Measurements from ENCODE around the gene CPLX3. TPM values are rescaled to one million over a fixed set of nuclear protein-coding genes. Genes with fewer than 3 reads are reported as not detected.
"Not testable (repeated sequence)": the region's sequence is repeated elsewhere in the genome, so short reads cannot be mapped to it uniquely, and the experiment has no call there.

CPLX3 gene, protein sequence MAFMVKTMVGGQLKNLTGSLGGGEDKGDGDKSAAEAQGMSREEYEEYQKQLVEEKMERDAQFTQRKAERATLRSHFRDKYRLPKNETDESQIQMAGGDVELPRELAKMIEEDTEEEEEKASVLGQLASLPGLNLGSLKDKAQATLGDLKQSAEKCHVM
- polyA plus RNA-seq (ENCODE audit: insufficient read length in 4 of 4) = not detected

DNA sequence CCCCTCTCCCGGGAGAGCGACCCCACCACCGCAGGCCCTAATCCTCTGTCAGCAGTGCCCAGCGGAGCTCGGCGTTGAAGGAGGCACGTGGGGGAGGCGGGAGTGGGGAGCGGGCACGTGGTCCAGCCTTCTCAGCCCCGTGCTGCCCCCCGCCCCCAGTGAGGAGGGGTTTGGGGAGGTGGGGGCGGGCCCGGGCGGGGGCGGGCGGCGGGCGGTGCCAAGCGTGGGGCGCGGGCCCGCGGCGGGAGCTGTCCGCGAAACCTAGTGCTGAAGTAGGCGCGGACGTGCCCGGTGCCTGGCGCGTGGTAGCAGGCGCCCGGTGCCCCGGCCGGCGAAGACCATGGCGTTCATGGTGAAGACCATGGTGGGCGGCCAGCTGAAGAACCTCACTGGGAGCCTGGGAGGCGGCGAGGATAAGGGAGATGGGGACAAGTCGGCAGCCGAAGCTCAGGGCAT lies at the start of gene CPLX3:
CPLX3 (plus strand) TSS at position 264 of the 456 bp plus-strand sequence; CDS start at position 341, 77 bp downstream.
- no peak for DNase-seq (ENCODE audit: low read depth in 4 of 4, low spot score in 3 of 4)

DNA sequence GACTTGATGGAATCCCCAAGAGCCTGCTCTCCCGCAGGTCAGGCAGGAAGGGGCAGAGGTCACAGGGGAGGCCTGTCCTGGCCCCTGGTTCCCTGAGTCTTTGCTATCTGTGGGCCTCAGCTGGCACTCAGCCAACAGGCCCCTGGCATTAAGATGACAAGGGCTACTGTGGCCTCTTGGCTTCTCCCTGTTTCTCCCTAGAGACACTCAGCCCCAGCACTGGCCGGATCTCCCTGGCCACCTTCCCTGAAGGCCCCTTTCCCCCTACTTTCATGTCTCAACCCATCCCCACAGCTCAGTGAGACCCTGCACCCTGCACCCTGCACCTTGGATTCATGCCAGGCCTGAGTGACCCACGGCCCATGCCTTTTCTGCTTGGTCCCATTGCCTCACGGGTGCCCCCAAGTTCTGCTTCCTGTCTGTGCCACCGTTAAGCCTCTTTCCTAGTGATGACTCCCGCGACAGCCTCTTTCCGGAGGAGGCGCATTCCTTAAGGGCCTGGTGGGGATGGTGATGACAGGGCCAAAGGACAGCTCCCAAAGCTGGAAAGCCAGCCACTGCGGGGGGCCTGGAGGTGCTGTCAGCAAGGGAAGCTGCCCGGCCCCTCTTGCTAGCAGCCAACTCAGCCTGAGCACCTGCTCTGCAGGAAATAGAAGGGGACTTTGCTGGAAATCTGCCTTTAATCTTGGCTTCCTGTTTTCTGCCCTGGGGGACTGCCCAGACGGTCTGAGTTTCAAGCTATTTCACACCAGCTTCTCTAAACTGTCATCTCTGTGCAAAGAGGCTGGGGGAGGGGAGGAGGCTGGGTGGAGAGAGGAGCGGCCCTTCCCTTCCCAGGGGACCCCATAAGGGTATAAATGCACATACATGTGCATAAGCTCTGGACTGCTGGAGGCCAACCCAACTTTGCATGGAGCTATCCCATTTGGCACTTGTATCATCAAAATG lies 49.3 kb upstream of the CPLX3 start:
- no peak for DNase-seq (ENCODE audit: low read depth in 4 of 4, low spot score in 3 of 4)

DNA sequence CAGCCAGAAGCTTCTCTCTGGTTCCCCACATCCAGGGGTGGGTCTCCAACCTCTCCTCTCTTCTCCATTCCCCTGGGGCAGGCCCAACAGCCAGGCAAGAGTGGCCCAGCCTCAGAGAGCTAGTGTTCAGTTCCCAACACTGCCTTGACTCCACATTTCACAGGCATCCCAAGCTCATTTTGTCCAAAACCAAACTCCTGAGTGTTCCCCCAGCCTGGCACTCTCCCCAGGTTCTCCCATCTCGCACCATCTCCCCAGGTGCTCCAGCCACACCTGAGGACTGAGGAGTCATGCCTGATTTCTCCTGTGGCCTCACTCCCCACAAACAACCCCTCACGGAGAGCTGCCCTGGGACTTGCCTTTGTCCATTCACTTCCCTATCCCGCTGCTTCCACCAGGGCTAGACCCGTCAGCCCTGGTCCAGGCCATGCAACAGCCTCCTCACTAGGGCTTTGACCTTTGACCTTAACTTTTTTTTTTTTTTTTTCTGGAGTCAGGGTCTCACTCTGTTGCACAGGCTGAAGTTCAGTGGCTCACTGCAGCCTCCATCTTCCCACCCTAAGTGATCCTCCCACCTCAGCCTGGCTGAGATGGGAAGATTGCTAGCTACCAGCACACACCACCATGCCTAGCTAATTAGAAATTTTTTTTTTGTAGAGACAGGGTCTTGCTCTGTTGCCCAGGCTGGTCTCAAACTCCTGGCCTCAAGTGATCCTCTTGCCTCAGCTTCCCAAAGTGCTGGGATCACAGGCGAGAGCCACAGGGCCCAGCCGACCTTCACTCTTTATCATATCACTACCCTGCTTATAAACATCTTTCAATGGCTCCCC lies 48.4 kb upstream of the CPLX3 start:
- DNase-seq (ENCODE audit: low read depth in 4 of 4, low spot score in 3 of 4) = no peak

DNA sequence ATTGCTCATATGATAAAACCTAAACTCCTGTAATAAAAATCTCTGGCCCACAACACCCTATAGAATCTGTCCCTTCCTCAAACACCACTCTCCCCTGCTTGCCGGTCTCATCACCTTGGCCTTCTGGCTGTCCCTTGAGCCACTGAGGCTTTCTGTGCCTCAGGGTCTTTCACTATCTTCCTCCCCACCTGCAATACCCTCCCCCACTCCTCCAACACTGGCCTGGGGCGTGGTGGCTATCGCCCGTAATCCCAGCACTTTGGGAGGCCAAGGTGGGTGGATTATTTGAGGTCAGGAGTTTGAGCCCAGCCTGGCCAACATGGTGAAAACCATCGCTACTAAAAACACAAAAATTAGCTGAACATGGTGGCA lies 47.8 kb upstream of the CPLX3 start:
- no peak for DNase-seq (ENCODE audit: low read depth in 4 of 4, low spot score in 3 of 4)

DNA sequence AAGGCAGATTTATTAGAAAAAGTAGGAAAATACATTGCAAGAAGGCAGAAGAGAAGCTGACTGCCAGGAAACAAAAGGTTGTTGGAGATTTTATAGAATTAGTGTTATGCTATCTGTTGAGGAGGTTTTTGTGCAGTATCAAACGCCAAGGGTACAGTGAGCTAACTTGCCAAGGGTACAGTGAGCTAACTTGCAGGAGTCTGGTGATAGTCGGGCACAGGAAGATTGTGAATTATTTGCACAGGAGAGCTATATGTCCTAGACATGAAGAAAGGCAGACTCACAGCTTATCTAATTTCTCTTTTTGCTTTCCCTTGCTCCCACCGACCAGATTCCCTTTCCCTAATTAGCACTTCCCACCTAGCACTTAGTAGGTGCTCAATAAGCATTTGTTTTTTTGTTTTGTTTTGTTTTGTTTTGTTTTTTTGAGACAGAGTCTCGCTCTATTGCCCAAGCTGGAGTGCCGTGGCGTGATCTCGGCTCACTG lies 47.2 kb upstream of the CPLX3 start:
- DNase-seq (ENCODE audit: low read depth in 4 of 4, low spot score in 3 of 4) = no peak

DNA sequence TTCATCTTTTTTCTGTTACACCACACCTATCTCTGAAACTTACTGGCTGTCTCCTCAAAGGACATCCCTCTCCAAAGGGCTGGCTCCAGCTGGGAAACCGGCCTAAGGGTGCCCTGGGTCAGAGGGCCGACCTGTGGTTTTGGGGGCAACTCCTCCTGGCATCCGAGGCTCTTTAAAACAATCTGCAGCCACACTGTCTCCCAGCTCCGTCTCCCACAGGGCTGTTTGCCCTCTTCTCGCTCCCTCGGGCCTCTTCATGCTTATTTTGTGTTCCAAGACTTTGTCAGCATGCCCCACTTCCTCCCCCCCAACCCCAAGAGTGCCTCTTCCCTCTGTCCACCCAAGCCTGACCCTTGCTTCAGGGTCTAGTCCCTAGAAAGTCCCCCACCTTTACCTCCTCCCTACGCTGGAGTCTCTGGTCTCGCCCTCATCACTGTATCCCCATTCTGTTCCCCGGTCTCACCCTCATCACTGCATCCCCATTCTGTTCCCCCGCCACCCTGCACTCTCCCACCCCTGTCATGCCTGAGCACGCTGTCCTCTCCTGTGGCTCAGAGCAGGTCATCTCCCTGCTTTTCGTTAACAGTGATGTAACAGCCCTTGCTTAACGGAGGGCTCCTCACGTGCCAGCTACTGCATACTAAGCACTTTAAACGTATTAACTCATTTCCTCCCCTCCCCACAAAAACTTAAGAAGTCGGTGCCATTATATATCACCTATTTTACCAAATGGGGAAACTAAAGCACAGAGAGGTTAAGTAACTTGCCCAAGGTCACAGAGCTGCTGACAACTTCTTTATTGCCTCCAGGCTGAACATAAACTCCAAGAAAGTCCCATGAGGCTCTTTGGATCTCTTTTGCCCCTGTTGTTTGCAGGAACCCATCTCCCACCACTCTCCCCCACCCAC lies 45.6 kb upstream of the CPLX3 start:
- DNase-seq (ENCODE audit: low read depth in 4 of 4, low spot score in 3 of 4) = no peak

DNA sequence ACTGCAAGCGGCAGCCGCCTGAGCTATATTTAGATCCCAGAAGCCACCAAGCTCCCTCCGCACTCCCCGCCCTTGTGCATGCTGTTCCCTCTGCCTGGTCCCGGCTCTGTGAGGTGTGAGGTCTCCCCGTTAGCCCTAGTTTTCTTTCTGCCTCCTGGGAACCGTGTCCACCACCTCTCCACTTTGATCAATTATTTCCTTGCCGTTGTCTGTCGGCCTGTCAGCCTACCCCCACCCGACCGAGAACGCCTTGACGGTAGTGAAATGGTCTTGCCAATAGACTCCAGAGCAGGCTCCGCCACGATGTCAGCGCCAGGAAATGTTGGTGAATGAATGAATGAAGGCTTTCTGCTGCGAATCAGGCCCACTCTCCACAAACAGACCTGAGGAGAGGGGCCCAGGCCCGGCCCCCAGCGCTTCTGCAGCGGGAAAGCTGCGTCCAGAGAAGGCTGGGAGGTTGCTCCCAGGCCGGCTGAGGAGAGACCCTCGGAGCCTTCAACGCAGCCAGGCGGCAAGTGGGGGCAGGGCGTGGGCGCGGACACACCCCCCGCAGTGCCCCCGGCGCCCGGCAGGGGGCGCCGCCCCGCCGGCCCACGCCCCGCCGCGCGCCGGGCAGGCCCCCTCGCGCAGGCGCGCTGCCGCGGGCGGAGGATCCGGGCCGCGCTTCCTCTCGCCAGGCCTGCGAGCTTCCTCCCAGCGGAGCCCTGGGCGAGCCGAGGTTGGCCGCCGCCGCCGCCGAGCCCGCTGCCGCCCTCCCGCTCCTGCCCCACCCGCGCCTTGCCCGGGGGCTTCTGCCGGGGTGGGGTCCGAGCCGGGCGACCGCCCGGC lies 44.8 kb upstream of the CPLX3 start, which contains the start of gene CSK:
CSK (plus strand) TSS at position 650 of the 828 bp plus-strand sequence. CDS start 16,218 bp downstream, outside the sequence.
- peak in 3 of 4 donors; percentile 52 to 59 (median 54) for DNase-seq (ENCODE audit: low read depth in 4 of 4, low spot score in 3 of 4)

DNA sequence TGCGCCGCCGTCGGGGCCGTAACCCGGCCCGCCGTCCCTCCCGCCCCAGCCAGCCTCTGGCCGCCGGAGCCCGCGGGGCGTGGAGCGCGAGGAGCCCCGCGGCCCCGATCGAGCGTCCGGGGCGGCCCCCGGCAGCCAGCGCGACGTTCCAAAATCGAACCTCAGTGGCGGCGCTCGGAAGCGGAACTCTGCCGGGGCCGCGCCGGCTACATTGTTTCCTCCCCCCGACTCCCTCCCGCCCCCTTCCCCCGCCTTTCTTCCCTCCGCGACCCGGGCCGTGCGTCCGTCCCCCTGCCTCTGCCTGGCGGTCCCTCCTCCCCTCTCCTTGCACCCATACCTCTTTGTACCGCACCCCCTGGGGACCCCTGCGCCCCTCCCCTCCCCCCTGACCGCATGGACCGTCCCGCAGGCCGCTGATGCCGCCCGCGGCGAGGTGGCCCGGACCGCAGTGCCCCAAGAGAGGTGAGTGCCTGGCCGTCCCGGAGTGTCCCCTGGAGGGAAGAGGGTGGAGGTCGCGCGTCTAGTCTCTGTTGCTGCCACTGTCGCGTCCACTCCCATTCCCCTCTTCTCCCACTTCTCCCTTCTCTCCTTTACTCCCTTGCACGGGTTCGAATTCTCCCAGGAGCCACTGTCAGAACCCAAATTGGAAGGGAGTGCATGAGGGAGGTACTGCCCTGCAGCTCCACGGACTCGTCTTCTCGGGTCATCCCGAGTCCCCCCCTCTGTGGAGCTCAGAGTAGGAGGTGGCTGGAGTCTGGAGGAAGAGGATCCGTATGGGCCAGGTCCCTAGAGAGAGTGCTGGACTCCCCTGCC lies 44.0 kb upstream of the CPLX3 start:
- no peak for DNase-seq (ENCODE audit: low read depth in 4 of 4, low spot score in 3 of 4)

DNA sequence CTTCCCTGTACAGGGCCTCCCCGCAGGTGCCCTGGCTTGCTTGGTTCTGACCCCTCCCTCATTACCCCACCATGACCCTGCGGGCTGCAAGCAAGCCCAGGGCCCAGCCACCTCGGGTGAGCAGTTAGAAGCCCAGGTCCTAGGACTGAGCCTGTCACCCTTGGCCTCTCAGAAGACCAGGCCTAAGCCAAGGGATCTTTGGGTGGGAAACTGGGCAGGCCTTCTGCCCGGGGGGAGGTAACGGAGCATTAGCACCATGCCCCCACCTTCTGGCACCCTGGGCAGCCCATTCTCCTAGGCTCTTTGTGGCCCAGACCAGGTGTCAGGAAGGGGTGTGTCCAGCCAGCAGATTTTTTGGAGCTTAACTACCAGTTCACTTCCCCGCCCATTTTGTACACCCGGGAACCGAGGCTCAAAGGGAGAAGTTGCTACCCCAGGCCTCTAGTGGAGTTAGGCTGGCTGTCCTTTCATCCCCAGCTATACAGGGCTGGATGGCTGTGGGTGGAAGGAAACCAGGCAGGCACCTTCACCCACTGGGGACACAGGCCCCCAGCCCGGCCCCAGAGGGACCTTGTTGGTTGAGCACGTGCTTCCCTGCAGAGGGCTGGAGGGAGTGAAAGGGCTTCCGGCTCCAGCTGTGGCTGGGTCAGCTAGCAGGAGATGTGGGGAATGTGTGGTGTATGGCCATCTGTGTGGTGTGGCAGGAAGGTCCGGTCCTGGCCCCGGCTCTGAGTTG lies 43.2 kb upstream of the CPLX3 start:
- no peak for DNase-seq (ENCODE audit: low read depth in 4 of 4, low spot score in 3 of 4)

DNA sequence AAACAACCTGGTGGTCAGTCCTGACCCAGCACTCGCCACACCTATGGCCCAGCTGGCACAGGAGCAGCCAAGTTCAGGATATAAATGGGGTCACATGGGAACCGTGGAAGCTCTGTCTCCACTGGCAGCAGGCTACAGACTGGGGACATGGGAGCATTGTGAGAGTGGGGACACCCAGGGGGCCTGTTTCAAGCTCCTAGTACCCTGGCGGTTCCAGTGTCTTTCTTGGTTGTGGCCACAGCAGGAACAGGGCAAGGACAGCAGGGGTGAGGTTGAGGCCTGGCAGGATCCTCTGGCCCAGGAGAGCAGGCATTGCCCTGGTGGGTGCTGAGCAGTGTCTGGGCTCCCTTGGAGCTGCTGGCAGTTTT lies 42.6 kb upstream of the CPLX3 start:
- DNase-seq (ENCODE audit: low read depth in 4 of 4, low spot score in 3 of 4) = no peak

DNA sequence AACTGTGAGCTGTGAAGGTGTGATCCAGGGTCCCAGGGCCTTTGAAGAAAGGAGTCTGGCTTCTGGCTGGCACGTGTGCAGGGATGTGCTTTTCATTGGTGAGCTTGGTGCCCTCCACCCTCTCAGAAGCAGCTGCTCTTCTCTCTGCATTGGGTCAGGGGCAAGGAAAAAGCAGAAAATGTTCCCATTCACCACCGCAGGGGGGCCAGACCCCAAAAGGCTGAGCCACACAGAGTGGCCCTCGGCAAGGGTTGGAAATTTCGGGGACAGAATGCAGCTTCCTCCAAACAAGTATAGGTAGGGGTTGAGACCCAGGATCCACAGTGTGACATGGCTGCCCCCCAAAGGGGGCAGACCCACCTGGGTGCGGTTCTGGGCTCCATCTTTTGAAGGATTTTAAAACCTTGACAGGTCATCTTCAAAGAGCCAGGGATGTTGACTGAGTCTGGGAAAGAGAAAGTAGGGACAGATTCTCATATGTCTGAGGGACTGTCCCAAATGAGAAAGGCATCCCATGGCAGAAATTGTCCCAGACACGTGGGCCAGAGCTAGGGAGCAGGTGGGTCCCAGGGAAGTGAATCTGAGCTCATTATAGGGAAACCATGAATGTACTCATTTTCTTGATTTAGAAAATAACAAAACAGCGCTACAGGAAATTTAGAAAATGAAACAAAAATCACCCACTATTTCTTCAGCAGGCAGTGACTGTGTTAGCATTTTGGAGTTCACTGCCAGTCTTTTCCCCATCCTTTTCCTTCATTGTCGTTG lies 41.8 kb upstream of the CPLX3 start:
- no peak for DNase-seq (ENCODE audit: low read depth in 4 of 4, low spot score in 3 of 4)

DNA sequence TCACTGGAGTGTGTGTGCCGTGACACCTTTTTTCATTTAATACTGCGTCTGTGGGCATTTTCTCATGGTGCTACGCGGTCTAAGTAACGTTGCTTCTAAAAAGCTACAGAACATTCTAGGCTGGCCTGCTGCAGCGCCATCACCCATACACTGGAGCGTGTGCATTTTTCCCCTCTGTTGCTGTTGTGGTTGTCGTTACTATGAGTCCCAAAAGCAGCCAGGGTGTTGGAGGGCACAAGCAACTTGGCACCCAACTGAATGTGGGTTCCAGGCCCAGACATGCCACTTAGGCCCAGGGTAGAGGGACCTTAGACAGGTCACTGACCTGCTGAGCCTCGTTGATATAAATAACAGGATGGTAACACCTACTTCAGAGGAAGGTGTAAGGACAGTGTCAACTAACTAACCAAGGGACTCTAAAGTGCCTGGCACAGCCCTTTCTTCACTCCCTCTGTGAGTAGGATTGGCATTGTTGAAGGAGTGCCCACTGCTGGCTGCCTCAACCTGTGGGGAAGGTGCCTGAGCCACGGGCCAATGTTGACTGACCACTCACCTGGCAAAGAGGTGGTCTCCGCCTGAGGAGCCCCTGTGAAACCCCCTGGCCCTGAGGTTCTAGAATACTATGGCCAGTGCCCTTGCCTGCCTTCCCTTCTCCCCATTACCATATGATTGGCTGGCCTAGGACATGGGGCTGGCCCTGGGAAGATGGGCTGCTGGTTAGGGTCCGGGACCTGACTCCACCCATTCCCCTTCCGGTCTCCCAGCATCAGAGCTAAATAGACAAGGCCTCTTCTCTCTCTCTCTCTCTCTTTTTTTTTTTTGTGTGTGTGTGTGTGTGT lies 41.0 kb upstream of the CPLX3 start:
- no peak for DNase-seq (ENCODE audit: low read depth in 4 of 4, low spot score in 3 of 4)

DNA sequence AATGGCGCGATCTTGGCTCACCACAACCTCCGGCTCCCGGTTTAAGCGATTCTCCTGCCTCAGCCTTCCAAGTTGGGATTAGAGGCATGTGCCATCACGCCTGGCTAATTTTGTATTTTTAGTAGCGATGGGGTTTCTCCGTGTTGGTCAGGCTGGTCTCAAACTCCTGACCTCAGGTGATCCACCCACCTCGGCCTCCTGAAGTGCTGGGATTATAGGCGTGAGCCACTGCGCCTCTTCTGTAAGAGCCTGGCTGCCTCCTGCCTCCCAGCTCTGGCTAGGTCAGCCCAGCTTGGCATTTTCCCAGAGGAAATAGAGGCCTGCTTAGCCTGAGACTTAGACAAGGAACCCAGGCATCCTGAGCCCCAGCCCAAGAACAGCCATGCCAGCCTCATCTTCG lies 40.3 kb upstream of the CPLX3 start:
- DNase-seq (ENCODE audit: low read depth in 4 of 4, low spot score in 3 of 4) = not testable (repeated sequence)

DNA sequence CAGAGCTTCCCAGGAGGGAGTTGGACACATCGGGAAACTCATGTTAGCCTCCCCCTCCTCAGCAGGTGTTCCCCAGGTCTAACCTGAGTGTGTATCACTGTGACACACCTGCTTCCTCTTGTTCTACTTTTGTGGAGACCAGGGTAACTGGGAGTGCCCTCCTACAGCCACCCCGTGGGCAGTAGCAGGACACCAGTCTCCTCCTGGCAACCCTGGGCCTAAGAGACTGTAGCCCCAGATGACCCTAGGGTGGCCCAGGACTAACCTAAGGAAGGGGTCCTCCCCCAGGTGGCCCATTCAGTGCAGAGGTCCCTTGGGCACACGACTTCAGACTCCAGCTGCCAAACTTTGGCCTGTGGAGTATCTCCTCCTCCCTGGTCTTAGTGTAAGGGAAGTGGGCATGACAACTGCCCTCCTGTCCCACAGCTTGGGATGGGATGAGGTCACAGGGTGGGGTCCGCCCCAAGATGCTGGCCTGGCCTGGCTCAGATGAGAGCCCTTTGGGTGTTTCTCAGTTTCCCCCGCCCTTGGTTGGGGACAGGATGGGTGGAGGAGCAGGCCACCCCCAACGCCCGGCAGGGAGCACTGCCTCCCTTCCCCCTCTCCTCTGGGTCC lies 39.8 kb upstream of the CPLX3 start:
- DNase-seq (ENCODE audit: low read depth in 4 of 4, low spot score in 3 of 4) = no peak
